Hepatocyte (in vitro differentiated cells): ENCODE results near the gene CD7.

Experiments
- EZH2phosphoT487 ChIP-seq: fragments of 200-600 bp; sonication (generic); IDR thresholded peaks from one replicate; pipeline ENCODE4 v1.6.1; 2018; ENCODE audit warnings: antibody characterized with exemption, mild to moderate bottlenecking, low read depth, moderate library complexity; ENCODE audit not compliant: unreplicated experiment, severe bottlenecking
- TF ChIP-seq, protein P1 (sequence below): fragments of 200-600 bp; sonication (generic); IDR thresholded peaks from 2 replicates; pipeline ENCODE4 v1.5.1; 2016; ENCODE audit warnings: antibody characterized with exemption, mild to moderate bottlenecking; ENCODE audit not compliant: poor library complexity

DNA sequence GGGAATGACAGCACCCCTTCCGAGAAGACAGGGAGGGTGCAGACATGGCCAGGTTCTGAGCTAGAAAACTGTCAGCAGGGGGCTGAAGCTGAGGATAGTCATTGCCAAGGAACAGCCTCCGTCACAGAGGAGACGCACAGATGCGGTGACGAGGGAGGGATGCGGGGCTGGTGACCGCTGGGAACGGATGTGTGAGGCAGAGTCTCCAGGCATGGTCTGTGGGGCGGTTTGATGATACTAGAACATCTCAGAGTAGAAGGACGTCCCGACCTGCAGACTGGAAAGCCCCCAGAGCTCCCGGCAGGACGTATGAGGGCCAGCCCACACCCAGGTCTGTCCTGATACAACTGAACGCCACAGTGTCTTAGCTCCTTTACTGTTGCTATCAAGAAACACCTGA, 42.1 kb downstream of the CD7 start:
- TF ChIP-seq, protein P1, sequence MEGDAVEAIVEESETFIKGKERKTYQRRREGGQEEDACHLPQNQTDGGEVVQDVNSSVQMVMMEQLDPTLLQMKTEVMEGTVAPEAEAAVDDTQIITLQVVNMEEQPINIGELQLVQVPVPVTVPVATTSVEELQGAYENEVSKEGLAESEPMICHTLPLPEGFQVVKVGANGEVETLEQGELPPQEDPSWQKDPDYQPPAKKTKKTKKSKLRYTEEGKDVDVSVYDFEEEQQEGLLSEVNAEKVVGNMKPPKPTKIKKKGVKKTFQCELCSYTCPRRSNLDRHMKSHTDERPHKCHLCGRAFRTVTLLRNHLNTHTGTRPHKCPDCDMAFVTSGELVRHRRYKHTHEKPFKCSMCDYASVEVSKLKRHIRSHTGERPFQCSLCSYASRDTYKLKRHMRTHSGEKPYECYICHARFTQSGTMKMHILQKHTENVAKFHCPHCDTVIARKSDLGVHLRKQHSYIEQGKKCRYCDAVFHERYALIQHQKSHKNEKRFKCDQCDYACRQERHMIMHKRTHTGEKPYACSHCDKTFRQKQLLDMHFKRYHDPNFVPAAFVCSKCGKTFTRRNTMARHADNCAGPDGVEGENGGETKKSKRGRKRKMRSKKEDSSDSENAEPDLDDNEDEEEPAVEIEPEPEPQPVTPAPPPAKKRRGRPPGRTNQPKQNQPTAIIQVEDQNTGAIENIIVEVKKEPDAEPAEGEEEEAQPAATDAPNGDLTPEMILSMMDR: no peak
- no peak for TF ChIP-seq EZH2phosphoT487
